ENCODE measurements around the gene ACER1. TPM values are rescaled to one million over a fixed set of nuclear protein-coding genes. Genes with fewer than 3 reads are reported as not detected.

Gene ACER1
- total RNA-seq, 8 experiments from 2014 or later, result 0.21 to 0.38 TPM; not detected in 6

GRCh38 chr19:6275170-6275744, 58.2 kb downstream of the ACER1 start:
- Histone ChIP-seq H3K4me1 (replicated peaks in 1 of 2) (peaks cover 67 to 68% of the 10 kb centered on the region in 2 donors), H3K4me3 (no peak overlapping the region), H3K27ac (peak overlapping the region in 1 of 2 donors; percentile 85)
- no peak for ATAC-seq (replicated peaks in 6 of 8)
- in situ Hi-C loops (cut with MboI; ENCODE audit: low pct_unique_long_range_greater_than_20kb in 2 of 9, low sequenced_read_pairs in 9 of 9, unreplicated experiment in 9 of 9), result no loop called here
- 20 to 100% (median 93%) methylated on average over 2 to 7 of the region's 18 CpGs; no CpG with 5 or more reads in 4 of the 10 experiments for WGBS, 10 experiments

GRCh38 chr19:6274756-6275155, 58.7 kb downstream of the ACER1 start:
- WGBS, 10 experiments, result 60 to 100% (median 91%) methylated on average over 1 to 4 of the region's 15 CpGs; no CpG with 5 or more reads in 6 of the 10 experiments
- in situ Hi-C loops (cut with MboI; ENCODE audit: low pct_unique_long_range_greater_than_20kb in 2 of 9, low sequenced_read_pairs in 9 of 9, unreplicated experiment in 9 of 9), result no loop called here
- Histone ChIP-seq H3K27ac (peak overlapping the region; percentile 10 to 85), H3K4me1 (replicated peaks in 1 of 2) (peaks cover 67 to 68% of the 10 kb centered on the region in 2 donors), H3K4me3 (no peak overlapping the region)
- ATAC-seq (replicated peaks in 6 of 8), result no peak

GRCh38 chr19:6273701-6274601, 59.5 kb downstream of the ACER1 start:
- peak; percentile 48 to 68 (median 64) for ATAC-seq (replicated peaks in 6 of 8)
- H3K27ac ChIP-seq, result peak overlapping the region; percentile 85 to 88
- in situ Hi-C loops (cut with MboI; ENCODE audit: low pct_unique_long_range_greater_than_20kb in 2 of 9, low sequenced_read_pairs in 9 of 9, unreplicated experiment in 9 of 9), result no loop called here
- peak overlapping the region in 2 of 5 donors; percentile 13 to 16 for H3K4me3 ChIP-seq
- peaks cover 67 to 68% of the 10 kb centered on the region in 2 donors for H3K4me1 ChIP-seq (replicated peaks in 1 of 2)
- 0 to 32% (median 8%) methylated on average over 2 to 19 of the region's 30 CpGs; no CpG with 5 or more reads in 3 of the 10 experiments for WGBS, 10 experiments

GRCh38 chr19:6272913-6273600, 60.4 kb downstream of the ACER1 start:
- H3K27ac ChIP-seq, result peak overlapping the region; percentile 85 to 88
- 40 to 83% (median 66%) methylated on average over 1 to 12 of the region's 22 CpGs; no CpG with 5 or more reads in 2 of the 10 experiments for WGBS, 10 experiments
- in situ Hi-C loops (cut with MboI; ENCODE audit: low pct_unique_long_range_greater_than_20kb in 2 of 9, low sequenced_read_pairs in 9 of 9, unreplicated experiment in 9 of 9), result no loop called here

GRCh38 chr19:6272411-6272791, 61.0 kb downstream of the ACER1 start:
- in situ Hi-C loops (cut with MboI; ENCODE audit: low pct_unique_long_range_greater_than_20kb in 2 of 9, low sequenced_read_pairs in 9 of 9, unreplicated experiment in 9 of 9), result no loop called here
- Histone ChIP-seq H3K4me1 (replicated peaks in 1 of 2) (peaks cover 52 to 55% of the 10 kb centered on the region in 2 donors), H3K27ac (peak overlapping the region; percentile 64 to 72), H3K4me3 (no peak overlapping the region)
- ATAC-seq (replicated peaks in 6 of 8), result peak in 5 of 8 experiments; percentile 13 to 57 (median 41)
- 23 to 43% (median 30%) methylated on average over 3 to 4 of the region's 11 CpGs; no CpG with 5 or more reads in 6 of the 10 experiments for WGBS, 10 experiments

More at GRCh38 chr19:6272913-6273600, 60.4 kb downstream of the ACER1 start:
- Histone ChIP-seq H3K4me3 (peak overlapping the region in 1 of 5 donors; percentile 13), H3K4me1 (replicated peaks in 1 of 2) (peaks cover 58 to 61% of the 10 kb centered on the region in 2 donors)
- ATAC-seq (replicated peaks in 6 of 8), result no peak

GRCh38 chr19:6271721-6272410, 61.5 kb downstream of the ACER1 start:
- peak overlapping the region; percentile 64 to 72 for H3K27ac ChIP-seq
- peak; percentile 53 to 74 (median 60) for ATAC-seq (replicated peaks in 6 of 8)
- no peak overlapping the region for H3K4me3 ChIP-seq
- in situ Hi-C loops (cut with MboI; ENCODE audit: low pct_unique_long_range_greater_than_20kb in 2 of 9, low sequenced_read_pairs in 9 of 9, unreplicated experiment in 9 of 9), result no loop called here
- 0 to 84% (median 53%) methylated on average over 1 to 5 of the region's 35 CpGs; no CpG with 5 or more reads in 7 of the 10 experiments for WGBS, 10 experiments
- H3K4me1 ChIP-seq (replicated peaks in 1 of 2), result peaks cover 46 to 49% of the 10 kb centered on the region in 2 donors

GRCh38 chr19:6271251-6271650, 62.2 kb downstream of the ACER1 start:
- WGBS, 10 experiments, result 47 to 82% (median 74%) methylated on average over 2 to 8 of the region's 9 CpGs; no CpG with 5 or more reads in 6 of the 10 experiments
- H3K27ac ChIP-seq, result peak overlapping the region in 1 of 2 donors; percentile 72
- peaks cover 46 to 49% of the 10 kb centered on the region in 2 donors for H3K4me1 ChIP-seq (replicated peaks in 1 of 2)
- ATAC-seq (replicated peaks in 6 of 8), result peak in 4 of 8 experiments; percentile 1 to 41 (median 5)
- in situ Hi-C loops (cut with MboI; ENCODE audit: low pct_unique_long_range_greater_than_20kb in 2 of 9, low sequenced_read_pairs in 9 of 9, unreplicated experiment in 9 of 9), result no loop called here
- H3K4me3 ChIP-seq, result no peak overlapping the region

GRCh38 chr19:6270822-6271221, 62.6 kb downstream of the ACER1 start:
- Histone ChIP-seq H3K4me3 (no peak overlapping the region), H3K4me1 (replicated peaks in 1 of 2) (peaks cover 46 to 49% of the 10 kb centered on the region in 2 donors), H3K27ac (no peak overlapping the region)
- in situ Hi-C loops (cut with MboI; ENCODE audit: low pct_unique_long_range_greater_than_20kb in 2 of 9, low sequenced_read_pairs in 9 of 9, unreplicated experiment in 9 of 9), result no loop called here
- WGBS, 10 experiments, result 62 to 100% (median 97%) methylated on average over 1 to 11 of the region's 17 CpGs; no CpG with 5 or more reads in 5 of the 10 experiments
- ATAC-seq (replicated peaks in 6 of 8), result no peak

GRCh38 chr19:6270076-6270745, 63.2 kb downstream of the ACER1 start:
- Histone ChIP-seq H3K4me1 (replicated peaks in 1 of 2) (peaks cover 43 to 45% of the 10 kb centered on the region in 2 donors), H3K27ac (no peak overlapping the region), H3K4me3 (no peak overlapping the region)
- in situ Hi-C loops (cut with MboI; ENCODE audit: low pct_unique_long_range_greater_than_20kb in 2 of 9, low sequenced_read_pairs in 9 of 9, unreplicated experiment in 9 of 9), result no loop called here
- ATAC-seq (replicated peaks in 6 of 8), result no peak
- 87 to 100% (median 99%) methylated on average over 1 to 13 of the region's 31 CpGs; no CpG with 5 or more reads in 4 of the 10 experiments for WGBS, 10 experiments

GRCh38 chr19:6269101-6269886, 64.1 kb downstream of the ACER1 start:
- no peak overlapping the region for H3K27ac ChIP-seq
- WGBS, 10 experiments, result 80 to 100% (median 98%) methylated on average over 1 to 13 of the region's 33 CpGs; no CpG with 5 or more reads in 4 of the 10 experiments
- H3K4me3 ChIP-seq, result no peak overlapping the region
- in situ Hi-C loops (cut with MboI; ENCODE audit: low pct_unique_long_range_greater_than_20kb in 2 of 9, low sequenced_read_pairs in 9 of 9, unreplicated experiment in 9 of 9), result no loop called here
- ATAC-seq (replicated peaks in 6 of 8), result no peak
- peaks cover 34 to 36% of the 10 kb centered on the region in 2 donors for H3K4me1 ChIP-seq (replicated peaks in 1 of 2)

GRCh38 chr19:6268382-6268771, 65.0 kb downstream of the ACER1 start:
- in situ Hi-C loops (cut with MboI; ENCODE audit: low pct_unique_long_range_greater_than_20kb in 2 of 9, low sequenced_read_pairs in 9 of 9, unreplicated experiment in 9 of 9), result no loop called here
- no peak overlapping the region for H3K27ac ChIP-seq
- peaks cover 25 to 26% of the 10 kb centered on the region in 2 donors for H3K4me1 ChIP-seq (replicated peaks in 1 of 2)
- H3K4me3 ChIP-seq, result no peak overlapping the region
- 60 to 100% (median 89%) methylated on average over 1 to 4 of the region's 4 CpGs; no CpG with 5 or more reads in 3 of the 10 experiments for WGBS, 10 experiments
- ATAC-seq (replicated peaks in 6 of 8), result no peak
